M059J (cell line): ENCODE results near the gene TEX47. TPM values are rescaled to one million over a fixed set of nuclear protein-coding genes. Genes with fewer than 3 reads are reported as not detected.

Source experiments
- DNase-seq: peaks from one replicate; pipeline ENCODE4 v3.0.0-alpha.2; 2012; ENCODE audit warnings: low read depth
- total RNA-seq: library from RNA; depleted of rRNA; stranded (reverse); fragments of >200 nt; shearing (Covaris generic); gene quantifications from 2 replicates; pipeline ENCODE4 v1.2.3, GENCODE V29; 2014; rRNA removed

TEX47 gene
- total RNA-seq, 1 experiment from 2014 or later = not detected

- DNase-seq = no peak
These were observed 49.4 kb downstream of the TEX47 start for GRCh38 chr7:88746126-88746525.

Other genes with a start within 250 kb of the TEX47 start
- gene ZNF804B, start 36.0 kb downstream of the TEX47 start, total RNA-seq = not detected in 2 replicates